Measurements from ENCODE around the gene PTAFR.
"Not testable (repeated sequence)": the region's sequence is repeated elsewhere in the genome, so short reads cannot be mapped to it uniquely, and the experiment has no call there.

PTAFR gene

DNA sequence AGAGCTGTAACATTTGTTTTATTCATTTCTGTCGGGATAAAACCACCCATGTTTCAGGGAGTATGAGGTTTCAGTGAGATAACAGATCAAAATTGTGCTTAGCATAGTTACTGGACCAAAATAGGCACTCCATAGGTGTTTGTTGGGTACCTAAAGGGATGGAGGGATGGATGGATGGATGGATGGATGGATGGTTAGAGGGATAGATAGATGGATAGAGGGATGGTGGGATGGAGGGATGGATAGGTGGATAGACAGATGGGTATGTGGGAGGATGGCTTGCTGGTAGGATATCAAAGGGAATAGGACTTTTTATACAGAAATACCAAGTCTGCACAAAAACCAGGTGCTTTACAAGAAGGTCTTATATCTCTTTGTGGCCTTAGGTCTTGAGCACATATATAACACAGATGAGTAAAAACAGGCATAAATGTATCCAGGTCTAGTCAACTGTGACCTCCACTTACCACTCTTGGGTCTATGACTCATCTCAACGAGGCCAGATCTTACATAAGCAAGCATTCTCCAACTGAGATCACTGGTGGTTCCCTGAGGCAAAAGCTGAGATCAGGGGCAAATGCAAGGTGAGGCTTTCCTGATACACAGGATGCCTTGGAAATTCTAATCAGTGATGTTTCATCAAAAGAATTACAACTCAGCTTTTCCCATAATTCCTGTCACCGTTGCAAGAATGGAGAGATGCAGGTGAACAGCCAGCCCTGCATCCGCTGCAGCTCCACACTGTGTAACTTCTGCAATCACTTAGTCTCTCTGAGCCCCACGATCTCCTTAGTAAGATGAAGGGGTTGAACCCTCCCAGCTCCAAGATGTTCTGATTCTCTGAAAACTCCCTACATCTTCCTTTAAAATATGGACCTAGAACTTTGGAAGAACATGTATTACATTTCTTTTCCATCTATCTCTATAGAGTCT is 32.0 kb downstream of the PTAFR start:
- peak; percentile 90 for DNase-seq (ENCODE audit: low spot score)

GRCh38 chr1:28143496-28144202 is 32.8 kb downstream of the PTAFR start:
- no peak for DNase-seq (ENCODE audit: low spot score)

GRCh38 chr1:28141685-28142084 is 34.8 kb downstream of the PTAFR start:
- DNase-seq (ENCODE audit: low spot score): no peak

GRCh38 chr1:28139866-28140265 is 36.6 kb downstream of the PTAFR start:
- not testable (repeated sequence) for DNase-seq (ENCODE audit: low spot score)

GRCh38 chr1:28139025-28139712 is 37.3 kb downstream of the PTAFR start:
- DNase-seq (ENCODE audit: low spot score): peak; percentile 33

- DNase-seq (ENCODE audit: low spot score): no peak
Observed at GRCh38 chr1:28136922-28137613, 39.4 kb downstream of the PTAFR start.

- DNase-seq (ENCODE audit: low spot score): no peak
Observed at GRCh38 chr1:28136169-28136921, 40.1 kb downstream of the PTAFR start.

- no peak for DNase-seq (ENCODE audit: low spot score)
Observed at GRCh38 chr1:28135371-28136168, 40.9 kb downstream of the PTAFR start.

DNA sequence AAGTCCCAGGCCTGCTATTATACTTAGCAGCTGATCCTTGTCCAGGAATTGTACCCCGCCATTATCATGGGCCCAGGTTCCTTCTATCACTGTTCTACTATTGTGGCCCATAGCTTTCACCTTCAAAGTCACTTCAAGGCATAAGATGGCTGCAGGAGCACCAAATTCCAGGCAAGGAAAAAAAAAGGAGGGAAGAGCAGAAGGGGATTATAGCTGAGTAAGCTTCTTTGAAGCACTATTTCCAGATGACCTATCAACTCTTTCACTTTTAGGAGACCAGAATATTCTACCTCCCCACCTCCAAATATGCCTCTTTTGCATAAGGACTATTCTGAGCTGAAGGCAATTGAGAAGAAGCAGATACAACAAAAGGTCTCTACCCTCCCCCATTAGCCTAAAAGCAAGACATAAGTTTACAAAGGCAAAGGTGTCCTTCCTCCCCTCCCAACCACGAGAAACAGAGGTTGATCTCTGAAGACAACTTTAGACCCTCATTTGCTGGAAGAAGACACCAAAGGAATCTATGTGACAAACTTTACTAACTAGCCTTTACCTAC is 41.8 kb downstream of the PTAFR start:
- no peak for DNase-seq (ENCODE audit: low spot score)

DNA sequence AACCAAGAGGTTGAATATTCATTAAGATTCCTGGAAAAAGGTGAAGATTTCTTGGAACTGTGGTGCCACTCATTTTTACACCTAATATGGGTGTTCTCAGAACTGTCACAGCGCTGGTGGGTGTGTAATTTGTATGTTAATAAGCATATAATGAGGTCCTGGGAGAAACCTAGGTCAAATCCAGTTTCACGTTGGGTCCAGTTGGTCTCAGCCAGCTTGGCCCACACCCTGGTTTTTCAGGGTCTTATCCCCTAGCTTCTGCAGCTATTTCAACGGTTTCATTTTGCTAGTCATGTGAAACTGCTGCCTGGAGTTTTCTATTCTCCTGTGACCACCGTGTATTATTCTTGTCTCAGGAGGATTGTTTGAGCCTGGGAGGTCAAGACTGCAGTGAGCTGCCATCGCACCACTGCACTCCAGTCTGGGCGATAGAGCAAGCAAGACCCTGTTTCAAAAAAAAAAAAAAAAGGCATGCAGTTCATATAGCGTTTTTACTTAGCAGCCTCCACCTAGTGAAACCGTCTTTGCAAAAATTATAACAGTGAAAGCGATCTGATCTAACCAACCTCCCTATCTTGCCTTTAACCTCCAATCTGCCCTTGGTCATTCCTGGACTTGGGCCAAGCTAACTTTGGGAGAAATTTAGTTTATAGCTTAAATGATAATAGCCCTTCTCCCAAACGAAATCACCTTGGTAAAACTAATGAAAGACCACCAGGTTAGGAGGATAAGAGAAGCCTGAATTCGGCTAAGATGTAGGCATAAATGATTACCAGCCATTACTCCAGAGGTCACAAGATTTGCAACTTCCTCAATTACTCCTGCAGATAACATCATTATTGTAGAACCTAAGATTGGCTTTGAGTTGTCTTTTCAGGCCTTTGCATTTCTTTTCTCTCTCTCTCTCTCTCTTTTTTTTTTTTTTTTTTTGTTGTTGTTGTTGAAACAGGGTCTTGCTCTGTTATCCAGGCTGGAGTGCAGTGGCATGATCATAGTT is 44.0 kb downstream of the PTAFR start:
- DNase-seq (ENCODE audit: low spot score): no peak

DNA sequence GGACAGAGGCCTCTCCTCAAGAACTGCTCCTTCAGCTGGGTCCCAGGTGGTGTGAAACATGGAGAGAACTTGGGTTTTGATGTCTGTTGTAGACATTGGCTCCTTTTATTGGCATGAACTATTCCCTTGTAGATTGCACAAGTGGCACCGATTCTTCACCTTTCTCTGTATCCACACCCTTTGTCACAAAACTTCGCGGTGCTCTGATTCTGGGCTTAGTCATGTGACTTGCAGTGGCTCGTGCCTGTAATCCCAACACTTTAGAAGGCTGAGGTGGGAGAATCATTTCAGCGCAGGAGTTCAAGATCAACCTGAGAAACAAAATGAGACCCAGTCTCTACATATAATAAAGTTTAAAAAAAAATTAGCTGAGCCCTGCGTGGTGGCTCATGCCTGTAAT is 45.6 kb downstream of the PTAFR start:
- no peak for DNase-seq (ENCODE audit: low spot score)

DNA sequence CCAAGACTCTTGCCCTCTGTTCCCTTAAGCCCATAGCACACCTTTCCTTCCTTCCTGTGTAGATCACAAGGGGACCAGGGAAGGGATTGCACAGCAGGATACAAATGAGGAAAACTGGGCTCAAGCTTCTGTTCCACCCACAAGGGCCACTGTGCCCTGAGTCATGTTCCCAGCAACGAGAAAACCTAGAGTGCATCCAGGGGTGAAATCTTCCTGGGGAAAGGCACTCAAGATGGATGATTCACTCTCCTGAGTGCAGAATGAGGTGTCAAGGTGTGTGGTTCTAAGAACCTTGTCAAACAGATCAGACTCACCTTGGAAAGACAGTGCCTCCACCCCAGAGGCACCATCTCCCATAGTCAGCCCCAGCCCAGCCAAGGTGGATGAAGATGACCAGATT is 47.3 kb downstream of the PTAFR start:
- no peak for DNase-seq (ENCODE audit: low spot score)

GRCh38 chr1:28127617-28128257 is 48.8 kb downstream of the PTAFR start:
- no peak for DNase-seq (ENCODE audit: low spot score)

GRCh38 chr1:28126783-28127490 is 49.6 kb downstream of the PTAFR start:
- DNase-seq (ENCODE audit: low spot score): no peak

DNA sequence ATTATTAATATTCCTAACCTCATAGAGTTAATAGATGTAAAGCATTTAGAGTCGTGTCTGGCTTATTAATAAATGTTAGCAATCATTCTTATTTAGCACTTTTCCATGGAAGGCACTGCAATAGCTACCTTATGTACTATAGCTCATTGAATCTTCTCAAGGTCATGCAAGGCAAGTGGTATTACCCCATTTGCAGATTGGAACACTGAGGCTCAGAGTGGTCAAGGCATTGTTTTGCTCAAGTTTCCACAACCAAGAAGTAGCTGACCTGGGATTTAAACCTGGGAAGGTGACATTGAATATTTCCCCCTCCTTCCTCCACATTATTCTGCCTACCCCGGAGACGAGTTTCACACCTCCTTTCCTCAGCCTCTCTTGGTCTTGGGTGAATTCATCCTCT is 50.3 kb downstream of the PTAFR start:
- no peak for DNase-seq (ENCODE audit: low spot score)

GRCh38 chr1:28123461-28123961 is 53.0 kb downstream of the PTAFR start:
- DNase-seq (ENCODE audit: low spot score): no peak

- no peak for DNase-seq (ENCODE audit: low spot score)
Observed at GRCh38 chr1:28122183-28122582, 54.3 kb downstream of the PTAFR start.

- no peak for DNase-seq (ENCODE audit: low spot score)
Observed at GRCh38 chr1:28119556-28119955, 56.9 kb downstream of the PTAFR start.
